Measurements from ENCODE around the gene IARS2.
"Not testable (repeated sequence)": the region's sequence is repeated elsewhere in the genome, so short reads cannot be mapped to it uniquely, and the experiment has no call there.

IARS2 gene

DNA sequence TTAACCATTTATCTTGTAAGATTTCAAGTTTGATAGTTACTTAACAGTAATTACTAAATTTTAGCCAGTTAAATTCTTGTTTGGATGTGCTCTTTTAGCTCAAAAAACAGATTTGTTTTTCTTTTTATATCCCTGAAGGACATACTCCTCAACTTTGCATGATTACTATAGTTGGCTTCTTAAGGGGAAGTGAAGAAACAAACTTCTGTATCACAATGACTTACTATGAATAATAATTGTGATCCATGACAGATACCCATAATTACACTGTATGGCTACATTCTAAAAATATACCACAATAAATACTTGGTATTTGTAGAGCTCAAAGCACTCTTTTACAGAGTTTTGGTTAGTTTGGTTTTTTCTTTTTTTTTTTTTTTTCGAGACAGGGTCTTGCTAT is 55.8 kb downstream of the IARS2 start:
- ChIA-PET POLR2A (no interaction called here), CTCF (no interaction called here)
- no peak for DNase-seq (ENCODE audit: low read depth, low spot score)
- H3K4me3 ChIP-seq (ENCODE audit: low read depth, low read length), result no peak overlapping the region
- TF ChIP-seq, protein P1, sequence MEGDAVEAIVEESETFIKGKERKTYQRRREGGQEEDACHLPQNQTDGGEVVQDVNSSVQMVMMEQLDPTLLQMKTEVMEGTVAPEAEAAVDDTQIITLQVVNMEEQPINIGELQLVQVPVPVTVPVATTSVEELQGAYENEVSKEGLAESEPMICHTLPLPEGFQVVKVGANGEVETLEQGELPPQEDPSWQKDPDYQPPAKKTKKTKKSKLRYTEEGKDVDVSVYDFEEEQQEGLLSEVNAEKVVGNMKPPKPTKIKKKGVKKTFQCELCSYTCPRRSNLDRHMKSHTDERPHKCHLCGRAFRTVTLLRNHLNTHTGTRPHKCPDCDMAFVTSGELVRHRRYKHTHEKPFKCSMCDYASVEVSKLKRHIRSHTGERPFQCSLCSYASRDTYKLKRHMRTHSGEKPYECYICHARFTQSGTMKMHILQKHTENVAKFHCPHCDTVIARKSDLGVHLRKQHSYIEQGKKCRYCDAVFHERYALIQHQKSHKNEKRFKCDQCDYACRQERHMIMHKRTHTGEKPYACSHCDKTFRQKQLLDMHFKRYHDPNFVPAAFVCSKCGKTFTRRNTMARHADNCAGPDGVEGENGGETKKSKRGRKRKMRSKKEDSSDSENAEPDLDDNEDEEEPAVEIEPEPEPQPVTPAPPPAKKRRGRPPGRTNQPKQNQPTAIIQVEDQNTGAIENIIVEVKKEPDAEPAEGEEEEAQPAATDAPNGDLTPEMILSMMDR (IDR thresholded peaks at IDR 0.05; ENCODE audit: insufficient read depth, low read length, missing control alignments), result no peak

DNA sequence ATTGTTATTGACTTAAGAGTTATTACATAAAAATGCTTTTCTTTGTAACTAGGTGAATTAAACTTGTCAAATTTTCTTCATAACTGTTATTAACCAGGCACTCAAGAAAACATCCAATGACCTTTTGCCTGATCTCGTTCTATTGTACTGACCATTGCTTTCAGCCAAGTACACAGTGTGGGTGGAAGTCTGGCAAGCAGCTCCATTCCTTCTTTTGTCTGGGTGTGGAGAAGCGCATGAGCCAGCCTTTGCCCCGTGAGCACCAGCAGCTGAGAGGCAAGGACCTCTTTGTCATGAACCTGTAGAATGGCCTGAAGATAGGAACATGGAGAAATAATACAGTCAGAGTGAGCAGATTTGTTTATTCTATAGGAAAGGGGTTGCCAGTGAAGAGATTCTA is 57.5 kb downstream of the IARS2 start:
- CTCF ChIA-PET, result interaction anchor here (0.7 kb wide), 1 partner anchor 12 kb away, joined by 4 read pairs; no protein-coding TSS in a partner anchor
- DNase-seq (ENCODE audit: low read depth, low spot score), result no peak
- TF ChIP-seq, protein P1 (IDR thresholded peaks at IDR 0.05; ENCODE audit: insufficient read depth, low read length, missing control alignments), result no peak
- H3K4me3 ChIP-seq (ENCODE audit: low read depth, low read length), result no peak overlapping the region
- POLR2A ChIA-PET, result no interaction called here

DNA sequence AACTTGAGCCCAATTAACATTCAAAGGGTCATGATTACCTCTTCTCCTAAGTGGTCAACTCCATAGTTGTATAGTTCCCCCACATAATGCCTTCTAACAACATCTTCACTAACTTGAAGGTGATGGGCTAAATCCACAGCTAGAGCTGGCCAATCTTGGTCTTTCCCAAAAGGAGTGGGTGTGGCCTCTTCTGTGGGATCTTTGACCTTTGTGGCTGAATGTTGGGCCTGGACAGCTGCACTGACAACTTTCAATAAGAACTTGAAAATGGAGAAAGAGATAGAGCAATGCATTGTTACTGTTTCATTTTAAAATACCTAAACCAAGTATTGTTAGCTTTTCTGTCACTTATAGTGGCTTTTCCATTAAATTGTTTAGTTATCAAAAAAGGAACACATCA is 59.2 kb downstream of the IARS2 start:
- no peak overlapping the region for H3K4me3 ChIP-seq (ENCODE audit: low read depth, low read length)
- POLR2A ChIA-PET, result no interaction called here
- CTCF ChIA-PET, result interaction anchor here (1.2 to 1.5 kb wide), 2 partner anchors 8 to 10 kb away, joined by 3 to 4 read pairs; no protein-coding TSS in a partner anchor
- DNase-seq (ENCODE audit: low read depth, low spot score), result no peak
- TF ChIP-seq, protein P1 (IDR thresholded peaks at IDR 0.05; ENCODE audit: insufficient read depth, low read length, missing control alignments), result no peak

DNA sequence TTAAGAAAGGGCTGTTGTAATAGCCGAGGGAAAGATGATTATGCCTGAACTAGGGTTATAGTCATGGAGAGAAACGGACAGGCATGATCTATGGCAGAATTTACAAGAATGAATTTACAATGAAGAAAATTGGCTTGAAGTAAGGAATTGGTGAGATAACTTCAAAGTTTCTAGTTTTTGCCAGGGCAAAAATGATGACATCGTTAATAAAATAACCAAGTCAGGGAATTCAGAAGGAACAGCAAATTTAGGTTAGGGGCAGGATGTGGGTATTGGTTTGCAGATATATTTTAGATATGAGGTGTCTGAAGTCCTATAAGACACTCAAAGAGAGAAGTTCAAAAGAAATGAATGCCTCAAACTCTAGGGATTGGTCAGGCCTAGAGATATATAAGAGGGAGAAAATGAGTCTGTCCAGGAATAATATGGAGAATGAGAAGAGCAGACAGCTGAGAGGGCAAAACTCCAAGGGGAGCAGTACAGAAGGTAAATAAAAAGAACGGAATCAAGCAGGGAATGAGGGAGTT is 62.8 kb downstream of the IARS2 start:
- POLR2A ChIA-PET, result no interaction called here
- H3K4me3 ChIP-seq (ENCODE audit: low read depth, low read length), result no peak overlapping the region
- no peak for DNase-seq (ENCODE audit: low read depth, low spot score)
- TF ChIP-seq, protein P1 (IDR thresholded peaks at IDR 0.05; ENCODE audit: insufficient read depth, low read length, missing control alignments), result no peak
- CTCF ChIA-PET, result no interaction called here

DNA sequence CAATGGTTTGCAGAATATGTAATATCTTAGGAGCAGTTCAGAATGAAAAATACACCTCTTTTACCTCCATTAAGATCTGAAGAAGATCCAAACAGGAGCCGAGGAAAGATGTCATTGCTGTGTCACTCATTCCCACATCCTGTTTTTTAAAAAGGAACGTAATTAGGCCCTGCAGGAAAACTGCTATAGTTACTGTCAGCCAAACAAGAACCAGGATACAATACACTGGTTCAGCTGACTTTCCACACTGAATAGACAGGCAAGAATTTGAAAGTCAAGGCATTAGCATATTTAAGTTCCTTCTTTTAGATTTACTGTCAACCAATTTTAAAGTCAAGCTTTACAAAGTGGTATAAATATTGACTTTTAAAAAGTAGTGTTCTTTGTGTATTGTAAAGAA is 63.8 kb downstream of the IARS2 start:
- no peak overlapping the region for H3K4me3 ChIP-seq (ENCODE audit: low read depth, low read length)
- ChIA-PET CTCF (interaction anchor here (0.6 to 1.4 kb wide), 2 partner anchors 86 to 619 kb away, joined by 3 read pairs; no protein-coding TSS in a partner anchor), POLR2A (no interaction called here)
- no peak for DNase-seq (ENCODE audit: low read depth, low spot score)
- TF ChIP-seq, protein P1 (IDR thresholded peaks at IDR 0.05; ENCODE audit: insufficient read depth, low read length, missing control alignments), result no peak

DNA sequence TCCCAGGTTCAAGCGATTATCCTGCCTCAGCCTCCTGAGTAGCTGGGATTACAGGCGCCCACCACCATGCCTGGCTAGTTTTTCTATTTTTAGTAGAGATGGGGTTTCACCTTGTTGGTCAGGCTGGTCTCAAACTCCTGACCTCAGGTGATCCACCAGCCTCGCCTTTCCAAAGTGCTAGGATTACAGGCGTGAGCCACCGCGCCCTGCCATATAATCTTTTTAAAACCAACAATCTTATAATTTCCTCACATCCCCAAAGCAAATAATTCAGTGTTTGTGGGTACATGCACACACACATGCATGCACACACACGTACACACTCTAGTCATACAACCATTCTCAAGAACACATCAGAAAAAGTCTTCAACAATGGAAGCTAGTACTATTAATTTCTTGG is 64.6 kb downstream of the IARS2 start:
- DNase-seq (ENCODE audit: low read depth, low spot score); POLR2A ChIA-PET; H3K4me3 ChIP-seq (ENCODE audit: low read depth, low read length): not testable (repeated sequence)
- CTCF ChIA-PET, result interaction anchor here (1.4 kb wide), 1 partner anchor 618 kb away, joined by 3 read pairs; no protein-coding TSS in a partner anchor

DNA sequence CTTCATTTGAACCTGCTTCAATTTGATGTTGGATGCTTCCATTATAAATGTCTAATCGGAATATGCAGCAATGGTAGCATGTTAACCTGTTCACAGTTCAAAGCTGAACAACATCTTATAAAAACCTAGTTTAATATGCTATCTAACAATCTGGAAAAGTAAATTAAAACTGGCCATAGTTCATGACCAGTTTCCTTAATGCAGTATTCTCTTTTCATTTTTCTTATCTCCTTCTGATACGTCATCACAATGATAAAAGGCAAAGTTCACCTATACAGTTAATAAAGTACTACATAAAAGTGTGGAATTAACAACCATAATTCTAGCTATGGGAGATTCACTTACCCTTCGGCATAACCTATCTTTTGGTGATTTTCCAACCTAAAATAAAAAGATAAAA is 65.1 kb downstream of the IARS2 start:
- ChIA-PET POLR2A (no interaction called here), CTCF (no interaction called here)
- TF ChIP-seq, protein P1 (IDR thresholded peaks at IDR 0.05; ENCODE audit: insufficient read depth, low read length, missing control alignments), result no peak
- no peak overlapping the region for H3K4me3 ChIP-seq (ENCODE audit: low read depth, low read length)
- no peak for DNase-seq (ENCODE audit: low read depth, low spot score)

Data from AG04449 (cell line).